Measurements from ENCODE around the gene GRB10.

DNA sequence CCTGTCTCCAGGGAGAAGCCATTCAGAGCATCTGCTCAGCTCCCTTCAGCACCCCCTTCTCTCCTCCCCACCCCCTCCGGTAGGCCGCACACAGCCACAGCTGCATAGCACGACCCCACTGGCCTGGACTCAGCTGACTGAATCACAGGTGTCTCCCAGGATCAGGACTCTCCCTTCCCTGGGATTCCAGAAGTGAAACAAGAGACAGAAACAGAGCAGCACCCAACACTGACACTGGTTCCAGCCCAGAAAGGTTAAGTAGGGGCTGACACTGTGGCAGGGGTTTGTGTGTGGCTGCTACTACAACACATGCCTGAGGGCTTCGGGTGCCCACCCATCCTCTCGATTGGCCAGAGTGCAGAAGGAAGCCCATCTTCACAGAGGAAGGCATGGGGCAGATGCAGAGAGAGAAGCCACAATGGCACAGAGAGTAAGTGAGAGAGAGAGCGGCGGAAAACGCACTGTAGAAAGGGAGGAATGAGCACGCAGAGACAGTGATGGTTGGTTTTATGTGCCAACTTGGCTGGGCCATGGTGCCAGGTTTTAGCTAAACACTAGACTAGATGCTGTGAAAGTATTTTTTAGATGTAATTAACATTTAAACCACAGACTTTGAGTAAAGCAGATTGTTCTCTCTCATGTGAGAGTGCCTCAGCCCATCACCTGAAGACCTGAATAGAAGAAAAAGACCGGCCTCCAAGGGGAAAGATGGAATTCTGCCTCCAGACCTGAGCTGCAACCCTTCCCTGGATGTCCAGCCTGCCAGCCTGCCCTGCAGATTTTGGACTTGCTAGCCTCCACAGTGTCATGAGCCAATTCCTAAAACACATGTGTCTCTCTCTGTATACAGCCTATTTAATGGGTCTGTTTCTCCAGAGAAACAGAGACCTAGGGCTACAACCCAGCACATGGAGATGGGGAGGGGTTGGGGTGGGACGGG is 107.5 kb downstream of the GRB10 start:
- TF ChIP-seq, protein P1, sequence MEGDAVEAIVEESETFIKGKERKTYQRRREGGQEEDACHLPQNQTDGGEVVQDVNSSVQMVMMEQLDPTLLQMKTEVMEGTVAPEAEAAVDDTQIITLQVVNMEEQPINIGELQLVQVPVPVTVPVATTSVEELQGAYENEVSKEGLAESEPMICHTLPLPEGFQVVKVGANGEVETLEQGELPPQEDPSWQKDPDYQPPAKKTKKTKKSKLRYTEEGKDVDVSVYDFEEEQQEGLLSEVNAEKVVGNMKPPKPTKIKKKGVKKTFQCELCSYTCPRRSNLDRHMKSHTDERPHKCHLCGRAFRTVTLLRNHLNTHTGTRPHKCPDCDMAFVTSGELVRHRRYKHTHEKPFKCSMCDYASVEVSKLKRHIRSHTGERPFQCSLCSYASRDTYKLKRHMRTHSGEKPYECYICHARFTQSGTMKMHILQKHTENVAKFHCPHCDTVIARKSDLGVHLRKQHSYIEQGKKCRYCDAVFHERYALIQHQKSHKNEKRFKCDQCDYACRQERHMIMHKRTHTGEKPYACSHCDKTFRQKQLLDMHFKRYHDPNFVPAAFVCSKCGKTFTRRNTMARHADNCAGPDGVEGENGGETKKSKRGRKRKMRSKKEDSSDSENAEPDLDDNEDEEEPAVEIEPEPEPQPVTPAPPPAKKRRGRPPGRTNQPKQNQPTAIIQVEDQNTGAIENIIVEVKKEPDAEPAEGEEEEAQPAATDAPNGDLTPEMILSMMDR (IDR thresholded peaks at IDR 0.05) = no peak
- no peak for TF ChIP-seq POLR2A (IDR thresholded peaks at IDR 0.05)
